NCI-H2107 treated with DMSO at 0.1 percent for 48 hours (cell line): Measurements from ENCODE around the gene HOXA11.

ENCODE experiments used
- DNase-seq: peaks from one replicate; lab custom pipeline; 2025; ENCODE audit not compliant: unreplicated experiment; lab: John Stamatoyannopoulos, UW

HOXA11 gene

GRCh38 chr7:27194002-27194352 is 8.9 kb upstream of the HOXA11 start:
- DNase-seq: no peak

GRCh38 chr7:27193335-27194001 is 8.4 kb upstream of the HOXA11 start:
- no peak for DNase-seq

- no peak for DNase-seq
These were observed 7.7 kb upstream of the HOXA11 start for GRCh38 chr7:27192546-27193334.

DNA sequence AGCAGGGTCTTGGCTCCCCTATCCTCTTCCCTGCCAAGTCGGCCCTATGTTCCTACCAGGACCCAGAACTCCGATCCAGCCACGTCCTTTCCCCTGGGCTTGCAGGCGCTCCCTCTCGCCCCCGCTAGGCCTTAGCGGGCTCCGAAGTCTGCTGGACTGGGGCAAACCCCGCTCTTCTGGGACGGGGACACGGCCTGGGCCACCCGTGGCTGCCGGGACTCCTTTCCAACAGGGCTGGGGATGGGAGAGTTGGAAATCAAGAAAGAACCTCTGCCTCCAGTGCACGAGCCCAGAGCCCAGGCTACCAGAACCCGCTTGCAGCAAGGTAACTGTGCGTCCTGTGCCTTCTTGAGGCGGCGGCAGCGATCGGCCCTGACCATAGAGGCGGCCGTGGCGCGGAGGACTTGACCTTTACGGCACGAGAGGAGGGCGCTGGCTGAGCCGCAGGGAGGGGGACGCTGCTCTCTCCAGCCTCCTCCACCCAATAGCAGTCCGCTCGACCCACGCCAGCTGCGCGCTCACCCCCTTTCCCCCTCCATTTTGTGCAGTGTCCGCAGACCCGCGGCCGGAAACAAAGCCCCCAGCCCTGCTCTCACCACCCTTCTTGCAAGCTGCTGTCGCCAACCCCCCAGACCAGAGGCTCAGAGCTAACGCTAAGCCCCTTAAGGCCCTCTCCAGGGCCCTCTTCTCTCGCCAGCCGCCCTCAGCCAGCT is 7.0 kb upstream of the HOXA11 start:
- no peak for DNase-seq

GRCh38 chr7:27191161-27191731 is 6.2 kb upstream of the HOXA11 start:
- DNase-seq: no peak

DNA sequence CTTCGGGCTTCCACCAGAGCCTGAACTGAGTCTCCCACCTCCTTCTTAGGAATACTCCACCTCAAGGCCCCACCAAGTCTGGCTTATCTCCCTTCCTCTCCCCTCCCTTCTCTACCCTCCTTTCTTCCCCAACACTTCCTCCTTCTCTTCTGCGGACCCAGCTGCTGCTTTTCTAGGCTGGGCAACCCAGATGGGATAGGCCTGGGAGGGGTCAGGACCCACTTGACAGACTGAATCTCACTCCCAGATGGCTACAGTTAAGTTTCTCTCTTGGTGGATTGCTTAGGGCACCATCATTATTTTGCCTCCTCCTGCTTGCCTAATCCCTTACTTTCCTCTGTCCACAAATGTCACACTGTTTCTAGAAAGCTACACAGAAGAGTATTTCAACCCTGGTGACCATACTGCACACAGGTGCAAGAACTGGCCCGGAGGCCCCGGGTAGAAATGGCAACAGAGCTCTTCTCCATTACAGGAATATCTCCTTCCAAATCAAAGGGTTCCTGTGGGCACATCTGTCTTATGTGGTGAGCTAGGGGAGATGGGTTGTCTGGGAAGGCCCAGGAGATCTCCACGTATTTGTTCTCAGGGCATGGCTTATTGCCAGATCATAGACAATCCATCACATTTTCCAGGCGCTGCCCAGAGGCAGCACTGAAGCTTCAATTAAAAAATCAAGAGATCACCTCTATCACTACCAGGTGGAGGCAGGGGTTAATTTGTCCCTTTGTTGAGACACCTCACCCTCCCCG is 5.1 kb upstream of the HOXA11 start:
- no peak for DNase-seq

- DNase-seq: no peak
These were observed 4.4 kb upstream of the HOXA11 start for GRCh38 chr7:27189295-27189996.

GRCh38 chr7:27188386-27189294 is 3.6 kb upstream of the HOXA11 start:
- no peak for DNase-seq

GRCh38 chr7:27187475-27188385 is 2.7 kb upstream of the HOXA11 start:
- no peak for DNase-seq

DNA sequence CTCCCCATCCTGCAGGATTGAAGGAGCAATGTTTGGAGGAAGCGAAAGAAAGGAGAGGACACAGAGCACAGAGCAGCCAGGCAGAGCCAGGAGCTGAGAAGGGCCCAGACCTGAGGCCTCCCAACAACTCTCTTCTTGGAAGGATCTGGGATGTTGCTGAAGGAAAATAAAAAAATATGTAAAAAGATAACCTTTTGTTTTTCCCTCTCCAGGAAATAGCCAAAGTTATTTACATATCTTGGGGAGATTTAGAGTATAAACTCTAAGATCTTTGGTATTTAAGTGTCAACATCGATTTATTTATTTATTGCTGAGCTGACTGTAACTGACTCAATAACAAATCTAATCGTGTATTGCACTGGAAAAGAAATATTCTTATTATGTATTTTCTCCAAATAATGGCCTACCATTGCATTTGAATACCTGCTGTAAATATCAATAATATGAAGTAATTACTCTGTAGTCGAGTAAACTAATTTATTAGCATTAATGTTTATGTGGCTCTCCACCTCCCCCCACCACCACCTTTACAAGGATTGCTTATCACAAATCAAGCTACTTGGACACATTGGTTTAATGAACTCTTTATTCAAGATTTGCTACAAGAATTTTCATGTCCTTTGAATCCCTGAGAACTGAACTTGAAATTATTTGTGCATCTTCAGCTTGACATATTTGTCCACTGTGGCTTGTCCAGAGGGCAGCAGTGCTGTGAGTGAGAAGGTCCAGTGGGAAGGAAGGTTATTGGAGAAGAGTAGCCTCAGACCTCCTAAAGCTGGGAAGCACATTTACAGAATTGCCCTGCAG is 1.8 kb upstream of the HOXA11 start:
- DNase-seq: no peak

- DNase-seq: no peak
These were observed 1.0 kb upstream of the HOXA11 start for GRCh38 chr7:27185854-27186667.

DNA sequence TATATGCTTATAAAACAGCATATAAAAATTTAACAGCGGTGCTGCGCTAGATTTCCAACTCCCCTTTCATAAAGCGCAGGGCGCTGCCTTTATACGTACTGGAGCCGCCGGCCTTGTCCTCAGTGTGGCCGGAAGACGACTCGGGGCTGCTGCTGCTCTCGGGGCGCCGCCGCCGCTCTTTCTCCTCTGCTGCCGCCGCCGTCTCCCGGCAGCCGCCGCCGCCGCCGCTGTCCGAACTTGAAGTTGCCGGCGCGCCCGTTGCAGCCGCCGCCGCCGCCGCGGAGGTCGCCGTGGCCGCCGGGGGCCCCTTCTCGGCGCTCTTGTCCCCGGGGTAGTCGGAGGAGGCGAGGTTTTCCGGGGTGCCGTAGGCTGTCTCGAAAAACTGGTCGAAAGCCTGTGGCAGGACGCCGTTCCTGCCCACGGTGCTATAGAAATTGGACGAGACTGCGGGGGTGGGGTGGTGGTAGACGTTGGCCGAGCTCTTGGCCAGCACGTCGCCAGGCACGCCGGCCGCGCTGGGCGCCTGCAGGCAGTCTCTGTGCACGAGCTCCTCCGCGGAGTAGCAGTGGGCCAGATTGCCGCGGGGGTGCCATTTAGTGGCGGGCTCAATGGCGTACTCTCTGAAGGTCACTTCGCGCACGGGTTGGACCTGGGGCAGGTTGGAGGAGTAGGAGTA is 557 bp downstream of the HOXA11 start:
- no peak for DNase-seq

- DNase-seq: no peak
These were observed 1.2 kb downstream of the HOXA11 start for GRCh38 chr7:27183682-27184336.

DNA sequence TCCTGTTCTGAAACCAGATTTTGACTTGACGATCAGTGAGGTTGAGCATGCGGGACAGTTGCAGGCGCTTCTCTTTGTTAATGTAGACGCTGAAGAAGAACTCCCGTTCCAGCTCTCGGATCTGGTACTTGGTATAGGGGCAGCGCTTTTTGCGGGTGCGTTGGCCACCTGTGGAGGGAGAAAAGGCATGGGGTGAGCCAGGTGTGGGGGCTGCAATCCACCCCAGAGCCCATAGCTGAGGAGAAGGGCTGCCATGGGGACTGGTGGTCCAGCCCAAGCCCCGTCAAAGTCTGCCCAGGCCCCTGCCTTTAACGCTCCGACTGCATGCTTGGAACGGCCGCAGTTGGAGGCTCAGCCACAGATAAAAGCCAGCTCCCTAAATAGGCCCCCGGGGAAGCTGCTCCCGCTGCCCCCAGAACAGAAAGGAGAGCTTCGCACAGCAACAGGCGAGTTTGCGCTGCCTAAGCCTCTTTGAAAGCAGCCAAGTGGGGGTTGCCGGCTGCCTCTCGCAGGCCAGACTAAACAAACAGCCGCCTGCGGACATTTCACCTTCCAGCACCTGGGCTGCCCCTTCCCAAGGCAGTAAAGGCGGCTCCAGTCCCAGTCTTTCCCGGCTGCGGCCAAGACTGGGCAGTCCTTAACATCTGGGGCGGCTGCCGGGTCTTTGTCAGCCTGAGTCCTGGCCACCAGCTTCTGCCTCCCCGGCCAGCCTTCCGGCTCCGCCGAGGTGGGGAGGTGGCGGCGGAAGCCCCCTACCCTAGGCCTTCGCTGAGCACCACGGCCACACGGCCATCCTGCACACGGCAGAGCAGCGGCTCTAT is 2.0 kb downstream of the HOXA11 start:
- no peak for DNase-seq
